Uterus (tissue), 2 donors: Measurements from ENCODE around the gene PITHD1.

Experiments
- CTCF ChIP-seq, 4 experiments: fragments of 200-600 bp in 2 of 4; fragments of 450-650 bp in 2 of 4; sonication (generic) in 2 of 4; IDR thresholded peaks; one replicate each; pipeline ENCODE4 v1.5.1; 2016 to 2019; ENCODE audit warnings: antibody characterized with exemption in 4 of 4, mild to moderate bottlenecking in 2 of 4, moderate library complexity in 1 of 4
- POLR2A ChIP-seq, 2 donors: fragments of 450-650 bp; IDR thresholded peaks; one replicate each; pipeline ENCODE4 v1.6.1; 2016; ENCODE audit warnings: antibody characterized with exemption in 2 of 2, mild to moderate bottlenecking in 1 of 2, moderate library complexity in 1 of 2

DNA sequence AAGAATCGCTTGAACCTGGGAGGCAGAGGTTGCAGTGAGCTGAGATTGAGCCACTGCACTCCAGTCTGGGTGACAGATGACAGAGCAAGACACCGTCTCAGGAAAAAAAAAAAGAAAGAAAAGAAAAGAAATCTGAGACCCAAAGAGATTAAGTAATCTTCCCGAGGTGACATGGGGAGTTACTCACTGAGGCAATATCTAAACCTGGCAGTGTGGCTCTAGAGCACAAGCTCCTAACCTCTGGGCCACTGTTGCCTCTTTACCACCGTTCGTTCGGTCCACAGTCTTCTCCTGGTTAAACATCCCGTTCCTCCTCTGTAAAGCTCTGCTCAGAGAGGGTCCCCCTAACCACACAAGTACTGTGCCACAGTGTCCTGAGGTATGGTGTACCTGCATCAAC lies 45.5 kb downstream of the PITHD1 start:
- TF ChIP-seq CTCF (IDR thresholded peaks at IDR 0.05) (no peak), POLR2A (IDR thresholded peaks at IDR 0.05) (no peak)
